Skeletal muscle satellite cell (primary cell): ENCODE data around the gene SYCP2L.
"Not testable (repeated sequence)": the region's sequence is repeated elsewhere in the genome, so short reads cannot be mapped to it uniquely, and the experiment has no call there.

ENCODE experiments used
- H3K27me3 ChIP-seq: 2 replicates; pipeline ENCODE4 v1.7.0; 2013; ENCODE audit warnings: low read length; ENCODE audit not compliant: control insufficient read depth, insufficient read depth
- H3K36me3 ChIP-seq: 2 replicates; pipeline ENCODE4 v1.7.0; 2013; ENCODE audit warnings: mild to moderate bottlenecking, control low read depth, low read length; ENCODE audit not compliant: insufficient read depth
- H3K4me1 ChIP-seq: 2 replicates; pipeline ENCODE4 v1.7.0; 2013; ENCODE audit warnings: low read length; ENCODE audit not compliant: control insufficient read depth, insufficient read depth
- H3K4me2 ChIP-seq: 2 replicates; pipeline ENCODE4 v1.7.0; 2013; ENCODE audit warnings: mild to moderate bottlenecking, low read length
- H3K4me3 ChIP-seq: 2 replicates; pipeline ENCODE4 v1.7.0; 2013; ENCODE audit warnings: low read length
- H3K9ac ChIP-seq: 2 replicates; pipeline ENCODE4 v1.7.0; 2013; ENCODE audit warnings: mild to moderate bottlenecking, low read depth, low read length, moderate library complexity
- H3K9me3 ChIP-seq: replicated peaks from 2 replicates; pipeline ENCODE4 v1.7.0; 2013; ENCODE audit warnings: mild to moderate bottlenecking, control low read depth, low read length

The SYCP2L gene

GRCh38 chr6:10854922-10855632 lies 31.8 kb upstream of the SYCP2L start:
- no peaks in the 10 kb centered on the region for H3K36me3 ChIP-seq
- no peaks in the 10 kb centered on the region for H3K4me1 ChIP-seq
- H3K4me2 ChIP-seq = no peak overlapping the region
- no peaks in the 10 kb centered on the region for H3K27me3 ChIP-seq
- H3K9me3 ChIP-seq = no peaks in the 10 kb centered on the region
- no peak overlapping the region for H3K9ac ChIP-seq
- H3K4me3 ChIP-seq = no peak overlapping the region

- Histone ChIP-seq H3K27me3 (no peaks in the 10 kb centered on the region), H3K4me2 (no peak overlapping the region), H3K9ac (no peak overlapping the region), H3K9me3 (no peaks in the 10 kb centered on the region), H3K4me3 (no peak overlapping the region), H3K4me1 (no peaks in the 10 kb centered on the region), H3K36me3 (no peaks in the 10 kb centered on the region)
Observed at GRCh38 chr6:10857259-10857658, 29.6 kb upstream of the SYCP2L start.

GRCh38 chr6:10861086-10861485 lies 25.8 kb upstream of the SYCP2L start:
- H3K4me3 ChIP-seq = no peak overlapping the region
- H3K9ac ChIP-seq = no peak overlapping the region
- H3K4me2 ChIP-seq = no peak overlapping the region
- no peaks in the 10 kb centered on the region for H3K4me1 ChIP-seq
- no peaks in the 10 kb centered on the region for H3K36me3 ChIP-seq
- H3K9me3 ChIP-seq = no peaks in the 10 kb centered on the region
- H3K27me3 ChIP-seq = no peaks in the 10 kb centered on the region

- no peak overlapping the region for H3K4me3 ChIP-seq
- H3K27me3 ChIP-seq = no peaks in the 10 kb centered on the region
- H3K4me2 ChIP-seq = no peak overlapping the region
- no peaks in the 10 kb centered on the region for H3K4me1 ChIP-seq
- H3K9ac ChIP-seq = no peak overlapping the region
- no peaks in the 10 kb centered on the region for H3K36me3 ChIP-seq
- no peaks in the 10 kb centered on the region for H3K9me3 ChIP-seq
Observed at GRCh38 chr6:10862361-10862760, 24.5 kb upstream of the SYCP2L start.

GRCh38 chr6:10863031-10863430 lies 23.8 kb upstream of the SYCP2L start:
- H3K4me3 ChIP-seq, H3K4me2 ChIP-seq, H3K27me3 ChIP-seq, H3K9me3 ChIP-seq, H3K4me1 ChIP-seq, H3K9ac ChIP-seq, H3K36me3 ChIP-seq: not testable (repeated sequence)

- not testable (repeated sequence) for H3K4me3 ChIP-seq, H3K9me3 ChIP-seq, H3K36me3 ChIP-seq, H3K4me2 ChIP-seq, H3K27me3 ChIP-seq, H3K9ac ChIP-seq, H3K4me1 ChIP-seq
Observed at GRCh38 chr6:10866709-10867108, 20.1 kb upstream of the SYCP2L start.

- Histone ChIP-seq H3K4me3 (no peak overlapping the region), H3K4me2 (no peak overlapping the region), H3K36me3 (no peaks in the 10 kb centered on the region), H3K4me1 (no peaks in the 10 kb centered on the region), H3K9me3 (no peaks in the 10 kb centered on the region), H3K27me3 (no peaks in the 10 kb centered on the region), H3K9ac (no peak overlapping the region)
Observed at GRCh38 chr6:10867952-10868351, 18.9 kb upstream of the SYCP2L start.

GRCh38 chr6:10873374-10873773 lies 13.5 kb upstream of the SYCP2L start:
- no peak overlapping the region for H3K9ac ChIP-seq
- H3K4me2 ChIP-seq = no peak overlapping the region
- H3K36me3 ChIP-seq = no peaks in the 10 kb centered on the region
- H3K27me3 ChIP-seq = peaks cover 14% of the 10 kb centered on the region
- no peaks in the 10 kb centered on the region for H3K4me1 ChIP-seq
- no peaks in the 10 kb centered on the region for H3K9me3 ChIP-seq
- no peak overlapping the region for H3K4me3 ChIP-seq

GRCh38 chr6:10874207-10874606 lies 12.6 kb upstream of the SYCP2L start:
- Histone ChIP-seq H3K27me3 (peaks cover 15% of the 10 kb centered on the region), H3K4me3 (no peak overlapping the region), H3K4me1 (no peaks in the 10 kb centered on the region), H3K36me3 (no peaks in the 10 kb centered on the region), H3K9me3 (no peaks in the 10 kb centered on the region), H3K9ac (no peak overlapping the region), H3K4me2 (no peak overlapping the region)

GRCh38 chr6:10875026-10875425 lies 11.8 kb upstream of the SYCP2L start:
- Histone ChIP-seq H3K4me3 (no peak overlapping the region), H3K9me3 (no peaks in the 10 kb centered on the region), H3K4me2 (no peak overlapping the region), H3K9ac (no peak overlapping the region), H3K36me3 (no peaks in the 10 kb centered on the region), H3K4me1 (no peaks in the 10 kb centered on the region), H3K27me3 (peaks cover 21% of the 10 kb centered on the region)

- Histone ChIP-seq H3K36me3 (no peaks in the 10 kb centered on the region), H3K4me2 (no peak overlapping the region), H3K27me3 (peaks cover 39% of the 10 kb centered on the region), H3K4me1 (no peaks in the 10 kb centered on the region), H3K9me3 (no peaks in the 10 kb centered on the region), H3K4me3 (no peak overlapping the region), H3K9ac (no peak overlapping the region)
Observed at GRCh38 chr6:10877012-10877411, 9.8 kb upstream of the SYCP2L start.

GRCh38 chr6:10877871-10878270 lies 9.0 kb upstream of the SYCP2L start:
- Histone ChIP-seq H3K27me3 (peaks cover 48% of the 10 kb centered on the region), H3K4me3 (no peak overlapping the region), H3K36me3 (no peaks in the 10 kb centered on the region), H3K9me3 (no peaks in the 10 kb centered on the region), H3K9ac (no peak overlapping the region), H3K4me1 (no peaks in the 10 kb centered on the region), H3K4me2 (no peak overlapping the region)
